ENCODE measurements around the gene CLPSL2.

DNA sequence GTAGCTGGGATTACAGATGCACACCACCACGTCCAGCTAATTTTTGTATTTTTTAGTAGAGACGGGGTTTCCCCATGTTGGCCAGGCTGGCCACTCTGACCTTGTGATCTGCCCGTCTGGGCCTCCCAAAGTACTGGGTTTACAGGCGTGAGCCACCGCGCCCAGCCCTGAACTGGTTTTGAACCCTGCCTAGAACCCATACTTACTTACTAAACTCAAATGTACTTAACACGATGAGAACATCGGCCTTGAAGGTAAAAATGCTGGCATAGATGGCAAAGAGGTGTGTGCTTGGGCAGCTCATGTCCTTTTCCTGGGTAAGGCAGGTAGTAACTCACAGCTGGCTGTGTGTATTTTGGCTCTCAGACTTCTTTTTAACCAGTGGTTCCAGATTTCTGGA lies 42.8 kb upstream of the CLPSL2 start:
- TF ChIP-seq, protein P1, sequence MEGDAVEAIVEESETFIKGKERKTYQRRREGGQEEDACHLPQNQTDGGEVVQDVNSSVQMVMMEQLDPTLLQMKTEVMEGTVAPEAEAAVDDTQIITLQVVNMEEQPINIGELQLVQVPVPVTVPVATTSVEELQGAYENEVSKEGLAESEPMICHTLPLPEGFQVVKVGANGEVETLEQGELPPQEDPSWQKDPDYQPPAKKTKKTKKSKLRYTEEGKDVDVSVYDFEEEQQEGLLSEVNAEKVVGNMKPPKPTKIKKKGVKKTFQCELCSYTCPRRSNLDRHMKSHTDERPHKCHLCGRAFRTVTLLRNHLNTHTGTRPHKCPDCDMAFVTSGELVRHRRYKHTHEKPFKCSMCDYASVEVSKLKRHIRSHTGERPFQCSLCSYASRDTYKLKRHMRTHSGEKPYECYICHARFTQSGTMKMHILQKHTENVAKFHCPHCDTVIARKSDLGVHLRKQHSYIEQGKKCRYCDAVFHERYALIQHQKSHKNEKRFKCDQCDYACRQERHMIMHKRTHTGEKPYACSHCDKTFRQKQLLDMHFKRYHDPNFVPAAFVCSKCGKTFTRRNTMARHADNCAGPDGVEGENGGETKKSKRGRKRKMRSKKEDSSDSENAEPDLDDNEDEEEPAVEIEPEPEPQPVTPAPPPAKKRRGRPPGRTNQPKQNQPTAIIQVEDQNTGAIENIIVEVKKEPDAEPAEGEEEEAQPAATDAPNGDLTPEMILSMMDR (IDR thresholded peaks at IDR 0.05; ENCODE audit: insufficient read depth, low read length) = no peak
- TF ChIP-seq, protein P2, sequence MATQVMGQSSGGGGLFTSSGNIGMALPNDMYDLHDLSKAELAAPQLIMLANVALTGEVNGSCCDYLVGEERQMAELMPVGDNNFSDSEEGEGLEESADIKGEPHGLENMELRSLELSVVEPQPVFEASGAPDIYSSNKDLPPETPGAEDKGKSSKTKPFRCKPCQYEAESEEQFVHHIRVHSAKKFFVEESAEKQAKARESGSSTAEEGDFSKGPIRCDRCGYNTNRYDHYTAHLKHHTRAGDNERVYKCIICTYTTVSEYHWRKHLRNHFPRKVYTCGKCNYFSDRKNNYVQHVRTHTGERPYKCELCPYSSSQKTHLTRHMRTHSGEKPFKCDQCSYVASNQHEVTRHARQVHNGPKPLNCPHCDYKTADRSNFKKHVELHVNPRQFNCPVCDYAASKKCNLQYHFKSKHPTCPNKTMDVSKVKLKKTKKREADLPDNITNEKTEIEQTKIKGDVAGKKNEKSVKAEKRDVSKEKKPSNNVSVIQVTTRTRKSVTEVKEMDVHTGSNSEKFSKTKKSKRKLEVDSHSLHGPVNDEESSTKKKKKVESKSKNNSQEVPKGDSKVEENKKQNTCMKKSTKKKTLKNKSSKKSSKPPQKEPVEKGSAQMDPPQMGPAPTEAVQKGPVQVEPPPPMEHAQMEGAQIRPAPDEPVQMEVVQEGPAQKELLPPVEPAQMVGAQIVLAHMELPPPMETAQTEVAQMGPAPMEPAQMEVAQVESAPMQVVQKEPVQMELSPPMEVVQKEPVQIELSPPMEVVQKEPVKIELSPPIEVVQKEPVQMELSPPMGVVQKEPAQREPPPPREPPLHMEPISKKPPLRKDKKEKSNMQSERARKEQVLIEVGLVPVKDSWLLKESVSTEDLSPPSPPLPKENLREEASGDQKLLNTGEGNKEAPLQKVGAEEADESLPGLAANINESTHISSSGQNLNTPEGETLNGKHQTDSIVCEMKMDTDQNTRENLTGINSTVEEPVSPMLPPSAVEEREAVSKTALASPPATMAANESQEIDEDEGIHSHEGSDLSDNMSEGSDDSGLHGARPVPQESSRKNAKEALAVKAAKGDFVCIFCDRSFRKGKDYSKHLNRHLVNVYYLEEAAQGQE (IDR thresholded peaks at IDR 0.05; ENCODE audit: insufficient replicate concordance, low read depth) = no peak
- TF ChIP-seq GABPA (IDR thresholded peaks at IDR 0.05; ENCODE audit: low read depth) (no peak), POLR2AphosphoS5 (IDR thresholded peaks at IDR 0.05; ENCODE audit: low read depth) (no peak), SPI1 (IDR thresholded peaks at IDR 0.05; ENCODE audit: borderline replicate concordance, low read depth) (no peak)

Measured in HL-60 (cell line).